ENCODE measurements around the gene G6PC3.

- TF ChIP-seq CTCF (IDR thresholded peaks at IDR 0.05; ENCODE audit: low read length): no peak
- TF ChIP-seq EZH2 (optimal IDR thresholded peaks at IDR 0.05; ENCODE audit: low read depth, low read length): no peak
- TF ChIP-seq EZH2phosphoT487 (IDR thresholded peaks at IDR 0.05; ENCODE audit: low read length): no peak
Measured at GRCh38 chr17:44024853-44025252, 45.7 kb upstream of the G6PC3 start.

Measured in MM.1S (cell line).